CD4-positive, alpha-beta memory T cell (primary cell): ENCODE data around the gene TMEM127. TPM values are rescaled to one million over a fixed set of nuclear protein-coding genes. Genes with fewer than 3 reads are reported as not detected.

Source experiments
- CTCF ChIA-PET: fragments of 350-600 bp; sonication (Branson Sonifier 250); formaldehyde crosslinking; loops from one replicate; lab custom pipeline; 2021; ENCODE audit warnings: inconsistent platforms; ENCODE audit not compliant: partially characterized antibody; lab: Charles Lee
- POLR2A ChIA-PET: fragments of 350-600 bp; sonication (Branson Sonifier 250); formaldehyde crosslinking; loops from one replicate; lab custom pipeline; 2021; ENCODE audit not compliant: partially characterized antibody; lab: Charles Lee
- DNase-seq, 5 donors: peaks; one replicate each; pipeline versions ENCODE4 v3.0.0 to v3.0.0-alpha.2; 2020 to 2022; ENCODE audit warnings: mixed read lengths in 1 of 5
- H3K27ac ChIP-seq: one replicate; pipeline ENCODE4 v1.7.0; 2013; ENCODE audit warnings: low read depth, low read length
- H3K27me3 ChIP-seq: 2 replicates; pipeline ENCODE4 v1.7.0; 2013; ENCODE audit warnings: mild to moderate bottlenecking, low read length, moderate library complexity; ENCODE audit not compliant: insufficient read depth
- H3K36me3 ChIP-seq: 2 replicates; pipeline ENCODE4 v1.7.0; 2013; ENCODE audit warnings: mild to moderate bottlenecking, low read length, moderate library complexity; ENCODE audit not compliant: insufficient read depth
- H3K4me1 ChIP-seq: 2 replicates; pipeline ENCODE4 v1.7.0; 2013; ENCODE audit warnings: mild to moderate bottlenecking, low read length, moderate library complexity; ENCODE audit not compliant: insufficient read depth
- H3K4me3 ChIP-seq, 2 donors: one replicate each; pipeline ENCODE4 v1.7.0; 2013; ENCODE audit warnings: low read length in 2 of 2, mild to moderate bottlenecking in 1 of 2
- H3K9me3 ChIP-seq, 2 donors: one replicate each; pipeline ENCODE4 v1.7.0; 2013; ENCODE audit warnings: low read length in 2 of 2, control low read depth in 1 of 2; ENCODE audit not compliant: control insufficient read depth in 1 of 2
- H3K27ac Mint-ChIP-seq, 7 donors: one replicate each; pipeline ENCODE4 v1.8.0; 2020 to 2021; ENCODE audit warnings: mixed read lengths in 7 of 7, mild to moderate bottlenecking in 6 of 7, inconsistent platforms in 3 of 7, moderate library complexity in 3 of 7
- H3K27me3 Mint-ChIP-seq, 2 donors: one replicate each; pipeline ENCODE4 v1.8.0; 2020 to 2021; ENCODE audit warnings: mixed read lengths in 2 of 2
- H3K36me3 Mint-ChIP-seq, 2 donors: one replicate each; pipeline ENCODE4 v1.8.0; 2020 to 2021; ENCODE audit warnings: mixed read lengths in 2 of 2, inconsistent platforms in 1 of 2, mild to moderate bottlenecking in 1 of 2
- H3K4me1 Mint-ChIP-seq, 4 donors: one replicate each; pipeline ENCODE4 v1.8.0; 2020 to 2021; ENCODE audit warnings: mixed read lengths in 4 of 4, mild to moderate bottlenecking in 1 of 4
- H3K4me3 Mint-ChIP-seq, 8 donors: one replicate each; pipeline ENCODE4 v1.8.0; 2020 to 2021; ENCODE audit warnings: mixed read lengths in 8 of 8, mild to moderate bottlenecking in 7 of 8, moderate library complexity in 6 of 8, inconsistent platforms in 3 of 8
- H3K9me3 Mint-ChIP-seq, 8 donors: one replicate each; pipeline ENCODE4 v1.8.0; 2020 to 2021; ENCODE audit warnings: mixed read lengths in 8 of 8, mild to moderate bottlenecking in 5 of 8, inconsistent platforms in 3 of 8, moderate library complexity in 1 of 8
- intact Hi-C: fragments of 100-400 bp; cut with micrococcal nuclease; formaldehyde crosslinking; loops from one replicate; pipeline ENCODE4 v1.15.1; 2023
- polyA plus RNA-seq, 2 donors: library from polyadenylated mRNA; unstranded; fragments of 300-500 nt; fragmentation: Illumina TruSeq; gene quantifications; one replicate each; pipeline ENCODE4 v1.2.3, GENCODE V29; 2021
- total RNA-seq, 2 experiments: library from RNA; stranded (reverse); gene quantifications; one replicate each; pipeline ENCODE4 v1.2.3, GENCODE V29; 2021

Gene TMEM127
- 10 to 100 TPM; 45.1 to 45.6 TPM for total RNA-seq
- 10 to 100 TPM; 27.3 to 46.0 TPM for polyA plus RNA-seq

GRCh38 chr2:96265840-96266679 lies at the start of gene TMEM127, which contains the start of gene CIAO1:
Gene TMEM127, minus strand, starts transcription at chr2:96265997. Its CDS starts 616 bp downstream, at chr2:96265381.
Gene CIAO1, plus strand, starts transcription at chr2:96266225. Its CDS starts 126 bp downstream, at chr2:96266351.
- Mint-ChIP-seq H3K27ac (peak within 1 kb of the TSS; percentile 80 to 99 (median 94)), H3K27me3 (no peaks in the 10 kb centered on the region), H3K4me3 (peak within 1 kb of the TSS; percentile 91 to 99 (median 94)), H3K36me3 (peaks cover 13 to 60% of the 10 kb centered on the region in 2 donors), H3K4me1 (peaks cover 22 to 64% (median 48%) of the 10 kb centered on the region in 4 donors), H3K9me3 (no peaks in the 10 kb centered on the region)
- DNase-seq: peak; percentile 97 to 98 (median 97)
- Histone ChIP-seq H3K27me3 (no peaks in the 10 kb centered on the region), H3K27ac (peak within 1 kb of the TSS; percentile 94), H3K9me3 (no peaks in the 10 kb centered on the region), H3K4me3 (peak within 1 kb of the TSS; percentile 85 to 97), H3K4me1 (peaks cover 49% of the 10 kb centered on the region), H3K36me3 (peaks cover 33% of the 10 kb centered on the region)
- CTCF ChIA-PET: interaction anchor here (0.7 to 1.5 kb wide), 11 partner anchors 55 to 288 kb away, joined by 3 to 9 read pairs (median 3); partner anchors contain the start of genes ASTL and STARD7
- POLR2A ChIA-PET: interaction anchor here (0.7 to 4.5 kb wide), 10 partner anchors 12 to 271 kb away, joined by 3 to 25 read pairs (median 4); partner anchors contain the start of genes ARID5A, ITPRIPL1, NEURL3 and SNRNP200
- intact Hi-C loops: loop anchor here (1.0 to 10.0 kb wide), 9 partner anchors 23 to 549 kb away; partner anchors contain the start of genes ANKRD36C, NEURL3, SNRNP200 and STARD7

- no peak overlapping the region for H3K4me3 ChIP-seq
- Mint-ChIP-seq H3K27me3 (no peaks in the 10 kb centered on the region), H3K4me1 (peaks cover 27 to 50% (median 38%) of the 10 kb centered on the region in 4 donors), H3K36me3 (peaks cover 4 to 7% of the 10 kb centered on the region in 2 donors), H3K4me3 (peak overlapping the region in 7 of 8 donors; percentile 49 to 80 (median 74)), H3K9me3 (no peaks in the 10 kb centered on the region), H3K27ac (peak overlapping the region; percentile 57 to 91 (median 86))
- POLR2A ChIA-PET: interaction anchor here (1.2 to 13.7 kb wide), 5 partner anchors 9 to 28 kb away, joined by 6 to 178 read pairs (median 9); partner anchors contain the start of genes ITPRIPL1, NCAPH and SNRNP200
- H3K36me3 ChIP-seq: no peaks in the 10 kb centered on the region
- intact Hi-C loops: no loop called here
- H3K4me1 ChIP-seq: peaks cover 39% of the 10 kb centered on the region
- no peak for DNase-seq
- H3K9me3 ChIP-seq: no peaks in the 10 kb centered on the region
- CTCF ChIA-PET: interaction anchor here (1.5 kb wide), 1 partner anchor 9 kb away, joined by 3 read pairs; no protein-coding TSS in a partner anchor
- H3K27me3 ChIP-seq: no peaks in the 10 kb centered on the region
- H3K27ac ChIP-seq: peak overlapping the region; percentile 45
Observed at GRCh38 chr2:96315005-96315399, 49.2 kb upstream of the TMEM127 start.

GRCh38 chr2:96308248-96308647 lies 42.5 kb upstream of the TMEM127 start:
- ChIA-PET POLR2A (interaction anchor here (4.3 to 5.8 kb wide), 3 partner anchors 15 to 36 kb away, joined by 34 to 134 read pairs (median 74); partner anchors contain the start of genes ITPRIPL1 and NCAPH), CTCF (interaction anchor here (2.5 kb wide), 1 partner anchor 13 kb away, joined by 9 read pairs; no protein-coding TSS in a partner anchor)
- Mint-ChIP-seq H3K4me1 (peaks cover 21 to 44% (median 31%) of the 10 kb centered on the region in 4 donors), H3K4me3 (no peak overlapping the region), H3K27me3 (no peaks in the 10 kb centered on the region), H3K27ac (peak overlapping the region in 1 of 7 donors; percentile 37), H3K36me3 (peaks cover 17 to 30% of the 10 kb centered on the region in 2 donors), H3K9me3 (no peaks in the 10 kb centered on the region)
- H3K9me3 ChIP-seq: no peaks in the 10 kb centered on the region
- H3K4me1 ChIP-seq: peaks cover 25% of the 10 kb centered on the region
- no peak overlapping the region for H3K27ac ChIP-seq
- intact Hi-C loops: loop anchor here (5.0 kb wide), 1 partner anchor 101 kb away; the partner anchor contains the start of gene STARD7
- H3K4me3 ChIP-seq: no peak overlapping the region
- H3K27me3 ChIP-seq: no peaks in the 10 kb centered on the region
- DNase-seq: no peak
- peaks cover 12% of the 10 kb centered on the region for H3K36me3 ChIP-seq

GRCh38 chr2:96306370-96306769 lies 40.6 kb upstream of the TMEM127 start:
- no peaks in the 10 kb centered on the region for H3K9me3 ChIP-seq
- peaks cover 36 to 49% of the 10 kb centered on the region in 2 donors for H3K36me3 Mint-ChIP-seq
- ChIA-PET CTCF (interaction anchor here (1.2 to 5.4 kb wide), 6 partner anchors 9 to 248 kb away, joined by 3 to 24 read pairs (median 5); partner anchors contain the start of gene ITPRIPL1), POLR2A (interaction anchor here (0.6 to 5.8 kb wide), 16 partner anchors 10 to 231 kb away, joined by 3 to 134 read pairs (median 8); partner anchors contain the start of genes ARID5A, CIAO1, ITPRIPL1 and NCAPH)
- H3K4me3 Mint-ChIP-seq: peak overlapping the region; percentile 97 to 100 (median 99)
- H3K36me3 ChIP-seq: peaks cover 31% of the 10 kb centered on the region
- intact Hi-C loops: loop anchor here (5.0 kb wide), 1 partner anchor 99 kb away; the partner anchor contains the start of gene STARD7
- peak overlapping the region; percentile 89 for H3K27ac ChIP-seq
- peaks cover 44% of the 10 kb centered on the region for H3K4me1 ChIP-seq
- no peaks in the 10 kb centered on the region for H3K9me3 Mint-ChIP-seq
- no peaks in the 10 kb centered on the region for H3K27me3 ChIP-seq
- no peak for DNase-seq
- H3K4me1 Mint-ChIP-seq: peaks cover 37 to 59% (median 47%) of the 10 kb centered on the region in 4 donors
- H3K27me3 Mint-ChIP-seq: no peaks in the 10 kb centered on the region
- peak overlapping the region; percentile 98 to 100 (median 100) for H3K27ac Mint-ChIP-seq
- peak overlapping the region; percentile 80 to 99 for H3K4me3 ChIP-seq

DNA sequence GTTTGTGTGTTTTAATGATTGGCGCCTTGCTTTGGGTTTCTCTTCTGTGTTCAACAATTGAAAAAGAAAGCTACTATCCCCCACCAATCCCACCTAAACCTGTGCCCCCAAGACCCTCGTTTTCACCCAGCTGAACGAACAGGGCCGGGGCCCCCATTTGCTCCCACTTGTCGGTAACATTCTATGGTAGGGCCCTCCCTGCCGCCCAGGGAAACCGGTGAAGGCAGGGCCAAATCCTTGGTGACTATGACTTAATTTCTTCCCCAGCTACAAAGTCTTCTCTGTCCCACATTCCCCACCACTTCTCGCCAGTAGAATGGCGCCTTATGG lies 40.1 kb upstream of the TMEM127 start:
- peaks cover 40 to 53% of the 10 kb centered on the region in 2 donors for H3K36me3 Mint-ChIP-seq
- Histone ChIP-seq H3K27ac (peak overlapping the region; percentile 89), H3K27me3 (no peaks in the 10 kb centered on the region), H3K4me1 (peaks cover 48% of the 10 kb centered on the region), H3K4me3 (peak overlapping the region; percentile 80 to 99), H3K36me3 (peaks cover 35% of the 10 kb centered on the region), H3K9me3 (no peaks in the 10 kb centered on the region)
- no peaks in the 10 kb centered on the region for H3K27me3 Mint-ChIP-seq
- H3K27ac Mint-ChIP-seq: peak overlapping the region; percentile 98 to 100 (median 100)
- peaks cover 41 to 63% (median 52%) of the 10 kb centered on the region in 4 donors for H3K4me1 Mint-ChIP-seq
- H3K9me3 Mint-ChIP-seq: no peaks in the 10 kb centered on the region
- ChIA-PET CTCF (interaction anchor here (1.2 to 5.4 kb wide), 6 partner anchors 10 to 248 kb away, joined by 3 to 24 read pairs (median 5); partner anchors contain the start of gene ITPRIPL1), POLR2A (interaction anchor here (0.6 to 5.8 kb wide), 18 partner anchors 10 to 332 kb away, joined by 3 to 134 read pairs (median 7); partner anchors contain the start of genes ARID5A, CIAO1, ITPRIPL1 and KANSL3)
- intact Hi-C loops: loop anchor here (1.0 to 5.0 kb wide), 5 partner anchors 15 to 202 kb away; partner anchors contain the start of genes CIAO1 and STARD7
- H3K4me3 Mint-ChIP-seq: peak overlapping the region; percentile 97 to 100 (median 99)
- DNase-seq: no peak
